Loucy (cell line): ENCODE measurements around the gene SCRN1.

Source experiments
- H2AFZ ChIP-seq: fragments of 200-600 bp; sonication (generic); 2 replicates; pipeline ENCODE4 v1.6.0; 2016; ENCODE audit warnings: antibody characterized with exemption, mild to moderate bottlenecking, low read length, moderate library complexity
- H3F3A ChIP-seq: fragments of 200-600 bp; 2 replicates; pipeline ENCODE4 v1.6.0; 2016; ENCODE audit warnings: antibody characterized with exemption, low read depth, mild to moderate bottlenecking
- H3K27me3 ChIP-seq: fragments of 200-600 bp; sonication (generic); 2 replicates; pipeline ENCODE4 v1.6.1; 2014; ENCODE audit warnings: low read length, mild to moderate bottlenecking; ENCODE audit not compliant: insufficient read depth, poor library complexity, severe bottlenecking
- H3K36me3 ChIP-seq: fragments of 200-600 bp; sonication (generic); 2 replicates; pipeline ENCODE4 v1.6.1; 2016; ENCODE audit warnings: low read length; ENCODE audit not compliant: insufficient read depth
- H3K4me1 ChIP-seq: fragments of 200-600 bp; sonication (generic); 2 replicates; pipeline ENCODE4 v1.5.1; 2014; ENCODE audit warnings: low read length, mild to moderate bottlenecking; ENCODE audit not compliant: insufficient read depth, poor library complexity, severe bottlenecking
- H3K4me2 ChIP-seq: fragments of 200-600 bp; sonication (generic); 2 replicates; pipeline ENCODE4 v1.6.0; 2014; ENCODE audit warnings: antibody characterized with exemption, low read length, low read depth, mild to moderate bottlenecking; ENCODE audit not compliant: poor library complexity, severe bottlenecking
- H3K4me3 ChIP-seq: fragments of 200-600 bp; sonication (generic); 2 replicates; pipeline ENCODE4 v1.5.1; 2014; ENCODE audit warnings: low read length, mild to moderate bottlenecking, mixed read lengths; ENCODE audit not compliant: poor library complexity, severe bottlenecking
- H3K79me2 ChIP-seq: fragments of 200-600 bp; sonication (generic); 2 replicates; pipeline ENCODE4 v1.6.1; 2014; ENCODE audit warnings: low read length; ENCODE audit not compliant: insufficient read depth
- H3K9ac ChIP-seq: fragments of 200-600 bp; sonication (generic); 2 replicates; pipeline ENCODE4 v1.6.0; 2014; ENCODE audit warnings: mild to moderate bottlenecking, low read depth, low read length, moderate library complexity; ENCODE audit not compliant: poor library complexity, severe bottlenecking
- H3K9me2 ChIP-seq: fragments of 200-600 bp; sonication (generic); replicated peaks from 2 replicates; pipeline ENCODE4 v1.6.1; 2016; ENCODE audit warnings: low read depth, low read length, mixed read lengths
- H3K9me3 ChIP-seq: fragments of 200-600 bp; sonication (generic); 2 replicates; pipeline ENCODE4 v1.6.1; 2014; ENCODE audit warnings: mild to moderate bottlenecking, antibody characterized with exemption, low read length, low read depth; ENCODE audit not compliant: insufficient read depth
- H4K20me1 ChIP-seq: fragments of 200-600 bp; sonication (generic); 2 replicates; pipeline ENCODE4 v1.6.0; 2014; ENCODE audit warnings: antibody characterized with exemption, low read length, mild to moderate bottlenecking; ENCODE audit not compliant: insufficient read depth, poor library complexity, severe bottlenecking
- EZH2phosphoT487 ChIP-seq: fragments of 200-600 bp; IDR thresholded peaks from 2 replicates; pipeline ENCODE4 v1.6.1; 2018; ENCODE audit warnings: antibody characterized with exemption, mild to moderate bottlenecking, moderate library complexity, borderline replicate concordance
- TF ChIP-seq, protein P1 (sequence below): fragments of 200-600 bp; sonication (generic); conservative IDR thresholded peaks from 2 replicates; pipeline ENCODE4 v1.5.1; 2014; ENCODE audit warnings: mild to moderate bottlenecking, antibody characterized with exemption, low read length

SCRN1 gene

DNA sequence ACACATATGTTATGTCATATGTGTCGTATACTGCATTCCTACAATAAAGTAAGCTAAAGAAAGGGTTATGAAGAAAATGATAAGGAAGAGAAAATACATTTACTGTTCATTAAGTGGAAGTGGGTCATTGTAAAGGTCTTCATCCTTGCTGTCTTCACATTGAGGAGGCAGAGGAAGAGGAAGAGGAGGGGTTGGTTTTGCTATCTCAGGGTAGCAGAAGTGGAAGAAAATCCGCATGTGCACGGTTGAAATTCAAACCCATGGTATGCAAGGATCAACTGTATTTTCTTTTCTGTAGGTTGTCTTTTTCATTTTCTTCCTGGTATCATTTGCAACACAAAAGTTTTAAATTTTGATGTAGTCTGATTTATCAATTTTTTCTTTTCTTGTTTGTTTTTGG lies 44.9 kb upstream of the SCRN1 start:
- Histone ChIP-seq H3K36me3 (no peaks in the 10 kb centered on the region), H2AFZ (no peak overlapping the region), H3K4me3 (no peak overlapping the region), H3K79me2 (peaks cover 55% of the 10 kb centered on the region), H4K20me1 (peaks cover 11% of the 10 kb centered on the region), H3K9me2 (no peaks in the 10 kb centered on the region), H3K4me2 (peak overlapping the region; percentile 36), H3F3A (no peaks in the 10 kb centered on the region), H3K4me1 (peaks cover 43% of the 10 kb centered on the region), H3K27me3 (no peaks in the 10 kb centered on the region), H3K9ac (no peak overlapping the region), H3K9me3 (no peaks in the 10 kb centered on the region)
- no peak for TF ChIP-seq EZH2phosphoT487
- TF ChIP-seq, protein P1, sequence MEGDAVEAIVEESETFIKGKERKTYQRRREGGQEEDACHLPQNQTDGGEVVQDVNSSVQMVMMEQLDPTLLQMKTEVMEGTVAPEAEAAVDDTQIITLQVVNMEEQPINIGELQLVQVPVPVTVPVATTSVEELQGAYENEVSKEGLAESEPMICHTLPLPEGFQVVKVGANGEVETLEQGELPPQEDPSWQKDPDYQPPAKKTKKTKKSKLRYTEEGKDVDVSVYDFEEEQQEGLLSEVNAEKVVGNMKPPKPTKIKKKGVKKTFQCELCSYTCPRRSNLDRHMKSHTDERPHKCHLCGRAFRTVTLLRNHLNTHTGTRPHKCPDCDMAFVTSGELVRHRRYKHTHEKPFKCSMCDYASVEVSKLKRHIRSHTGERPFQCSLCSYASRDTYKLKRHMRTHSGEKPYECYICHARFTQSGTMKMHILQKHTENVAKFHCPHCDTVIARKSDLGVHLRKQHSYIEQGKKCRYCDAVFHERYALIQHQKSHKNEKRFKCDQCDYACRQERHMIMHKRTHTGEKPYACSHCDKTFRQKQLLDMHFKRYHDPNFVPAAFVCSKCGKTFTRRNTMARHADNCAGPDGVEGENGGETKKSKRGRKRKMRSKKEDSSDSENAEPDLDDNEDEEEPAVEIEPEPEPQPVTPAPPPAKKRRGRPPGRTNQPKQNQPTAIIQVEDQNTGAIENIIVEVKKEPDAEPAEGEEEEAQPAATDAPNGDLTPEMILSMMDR = no peak

DNA sequence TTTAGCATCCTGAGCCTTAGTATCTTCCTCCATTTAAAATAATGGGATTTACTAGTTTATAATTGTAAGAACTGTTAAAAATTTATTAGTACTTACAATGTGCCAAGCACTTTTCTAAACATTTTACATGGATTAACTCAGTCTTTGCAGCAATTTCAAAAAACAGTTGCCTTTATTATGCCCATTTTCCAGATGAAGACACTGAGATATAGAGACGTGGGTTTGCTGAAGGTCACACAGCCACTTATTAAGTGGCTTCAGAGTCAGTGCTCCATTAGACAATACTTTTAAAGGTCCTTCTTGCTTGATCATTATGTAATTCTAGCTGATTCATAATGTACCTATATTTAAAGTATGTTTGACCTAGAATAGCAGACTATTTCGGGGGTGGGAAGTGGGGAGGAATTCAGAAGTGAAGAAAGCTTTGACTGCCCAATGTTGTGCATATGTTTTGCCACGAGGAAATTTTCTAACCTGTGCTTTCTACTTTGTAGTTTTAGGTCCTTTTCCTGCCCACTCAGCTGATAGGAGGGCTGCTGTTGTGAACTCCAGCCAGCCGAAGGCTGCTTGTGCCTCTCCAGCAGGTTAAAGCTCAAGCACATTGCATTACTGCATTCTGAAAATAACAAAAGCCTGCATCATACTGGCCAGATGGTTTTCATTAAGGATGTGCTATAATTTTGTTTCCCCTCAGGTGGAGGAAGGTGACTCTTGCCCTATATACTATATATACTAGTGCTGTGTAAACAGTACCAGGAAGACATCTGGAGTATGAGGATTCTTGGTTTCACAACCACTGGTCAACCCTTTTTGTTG lies 42.9 kb upstream of the SCRN1 start:
- no peak overlapping the region for H3K9ac ChIP-seq
- H2AFZ ChIP-seq = no peak overlapping the region
- H3K9me3 ChIP-seq = no peaks in the 10 kb centered on the region
- no peaks in the 10 kb centered on the region for H3K36me3 ChIP-seq
- H3K27me3 ChIP-seq = no peaks in the 10 kb centered on the region
- H3K4me1 ChIP-seq = peaks cover 43% of the 10 kb centered on the region
- no peak overlapping the region for H3K4me3 ChIP-seq
- peak overlapping the region; percentile 99 for H3K4me2 ChIP-seq
- peaks cover 13% of the 10 kb centered on the region for H4K20me1 ChIP-seq
- no peaks in the 10 kb centered on the region for H3K9me2 ChIP-seq
- H3K79me2 ChIP-seq = peaks cover 54% of the 10 kb centered on the region
- no peaks in the 10 kb centered on the region for H3F3A ChIP-seq
- no peak for TF ChIP-seq EZH2phosphoT487
- TF ChIP-seq, protein P1 = no peak

DNA sequence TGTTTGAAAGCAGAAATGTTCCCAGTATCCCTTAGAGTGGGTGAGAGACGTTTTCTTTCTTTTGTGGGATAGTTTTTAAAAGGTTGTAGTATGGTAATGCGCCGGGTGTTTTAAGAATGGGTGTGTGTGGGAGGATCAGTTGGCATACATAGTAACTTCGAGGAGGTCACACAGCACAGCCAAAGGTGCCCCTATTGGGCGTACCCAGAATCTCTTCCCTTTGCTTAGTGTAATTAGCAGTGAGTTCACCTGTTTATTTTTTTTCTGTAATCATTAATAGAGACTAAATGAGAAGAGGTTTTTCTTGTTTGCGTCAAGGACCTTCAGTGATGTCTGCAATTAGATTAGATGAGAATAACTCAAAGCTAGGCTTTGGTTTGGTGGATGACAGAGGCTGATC lies 40.1 kb upstream of the SCRN1 start:
- TF ChIP-seq, protein P1 = peak; percentile 38; the same call in 1 of the 2 replicates
- TF ChIP-seq EZH2phosphoT487 = no peak
- Histone ChIP-seq H3K9me3 (no peaks in the 10 kb centered on the region), H3K79me2 (peaks cover 63% of the 10 kb centered on the region), H3K9me2 (no peaks in the 10 kb centered on the region), H3K36me3 (no peaks in the 10 kb centered on the region), H3K27me3 (no peaks in the 10 kb centered on the region), H3K4me3 (peak overlapping the region; percentile 85), H3F3A (no peaks in the 10 kb centered on the region), H3K4me1 (peaks cover 54% of the 10 kb centered on the region), H2AFZ (peak overlapping the region; percentile 90), H4K20me1 (peaks cover 13% of the 10 kb centered on the region), H3K4me2 (peak overlapping the region; percentile 99), H3K9ac (peak overlapping the region; percentile 70)
